ENCODE results near the gene SIGLEC1.

The SIGLEC1 gene

GRCh38 chr20:3739054-3739925 lies 26.9 kb upstream of the SIGLEC1 start:
- DNase-seq: no peak
- no peak overlapping the region for H3K27ac ChIP-seq
- TF ChIP-seq, protein P1, sequence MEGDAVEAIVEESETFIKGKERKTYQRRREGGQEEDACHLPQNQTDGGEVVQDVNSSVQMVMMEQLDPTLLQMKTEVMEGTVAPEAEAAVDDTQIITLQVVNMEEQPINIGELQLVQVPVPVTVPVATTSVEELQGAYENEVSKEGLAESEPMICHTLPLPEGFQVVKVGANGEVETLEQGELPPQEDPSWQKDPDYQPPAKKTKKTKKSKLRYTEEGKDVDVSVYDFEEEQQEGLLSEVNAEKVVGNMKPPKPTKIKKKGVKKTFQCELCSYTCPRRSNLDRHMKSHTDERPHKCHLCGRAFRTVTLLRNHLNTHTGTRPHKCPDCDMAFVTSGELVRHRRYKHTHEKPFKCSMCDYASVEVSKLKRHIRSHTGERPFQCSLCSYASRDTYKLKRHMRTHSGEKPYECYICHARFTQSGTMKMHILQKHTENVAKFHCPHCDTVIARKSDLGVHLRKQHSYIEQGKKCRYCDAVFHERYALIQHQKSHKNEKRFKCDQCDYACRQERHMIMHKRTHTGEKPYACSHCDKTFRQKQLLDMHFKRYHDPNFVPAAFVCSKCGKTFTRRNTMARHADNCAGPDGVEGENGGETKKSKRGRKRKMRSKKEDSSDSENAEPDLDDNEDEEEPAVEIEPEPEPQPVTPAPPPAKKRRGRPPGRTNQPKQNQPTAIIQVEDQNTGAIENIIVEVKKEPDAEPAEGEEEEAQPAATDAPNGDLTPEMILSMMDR (IDR thresholded peaks at IDR 0.05): no peak
- no peak overlapping the region for H3K4me3 ChIP-seq
- no peaks in the 10 kb centered on the region for H3K4me1 ChIP-seq
- intact Hi-C loops (cut with DNase I; ENCODE audit: low total_unique reads): no loop called here
- H3K9me3 ChIP-seq: no peaks in the 10 kb centered on the region
- peaks cover 0 to 2% of the 10 kb centered on the region in 2 donors for H3K27me3 ChIP-seq
- no peaks in the 10 kb centered on the region for H3K36me3 ChIP-seq

GRCh38 chr20:3738111-3739053 lies 26.0 kb upstream of the SIGLEC1 start:
- intact Hi-C loops (cut with DNase I; ENCODE audit: low total_unique reads): no loop called here
- H3K36me3 ChIP-seq: no peaks in the 10 kb centered on the region
- H3K27ac ChIP-seq: no peak overlapping the region
- DNase-seq: no peak
- no peak overlapping the region for H3K4me3 ChIP-seq
- H3K4me1 ChIP-seq: no peaks in the 10 kb centered on the region
- TF ChIP-seq, protein P1 (IDR thresholded peaks at IDR 0.05): no peak
- H3K27me3 ChIP-seq: peaks cover 0 to 5% of the 10 kb centered on the region in 2 donors
- H3K9me3 ChIP-seq: no peaks in the 10 kb centered on the region

DNA sequence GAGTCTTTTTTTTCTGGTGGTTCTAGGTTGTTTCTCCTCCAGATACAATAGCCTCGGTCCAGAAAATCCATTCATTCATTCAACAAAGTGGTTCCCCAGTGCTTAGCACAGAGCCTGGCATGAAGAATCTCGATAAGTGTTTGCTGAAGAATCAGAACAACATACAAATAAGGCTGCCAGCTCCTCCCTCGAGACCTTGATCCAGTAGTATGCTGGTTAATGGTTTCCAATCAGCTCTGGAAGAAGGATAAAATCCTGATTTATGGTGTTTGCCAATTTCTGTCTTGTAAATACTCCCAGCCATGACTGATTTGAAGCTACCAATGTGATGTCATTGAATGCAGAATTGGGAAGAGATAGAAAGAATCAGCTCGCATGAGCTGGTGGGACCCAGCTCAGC lies 23.4 kb upstream of the SIGLEC1 start:
- Histone ChIP-seq H3K27me3 (peaks cover 0 to 28% of the 10 kb centered on the region in 2 donors), H3K9me3 (no peaks in the 10 kb centered on the region), H3K27ac (no peak overlapping the region), H3K36me3 (no peaks in the 10 kb centered on the region), H3K4me3 (no peak overlapping the region), H3K4me1 (peaks cover 0 to 4% (median 0%) of the 10 kb centered on the region in 4 donors)
- no peak for DNase-seq
- TF ChIP-seq, protein P1 (IDR thresholded peaks at IDR 0.05): no peak
- intact Hi-C loops (cut with DNase I; ENCODE audit: low total_unique reads): no loop called here

- Histone ChIP-seq H3K36me3 (no peaks in the 10 kb centered on the region), H3K4me1 (peaks cover 0 to 4% (median 0%) of the 10 kb centered on the region in 4 donors), H3K27me3 (peaks cover 0 to 41% of the 10 kb centered on the region in 2 donors), H3K4me3 (no peak overlapping the region), H3K27ac (no peak overlapping the region), H3K9me3 (no peaks in the 10 kb centered on the region)
- intact Hi-C loops (cut with DNase I; ENCODE audit: low total_unique reads): no loop called here
- TF ChIP-seq, protein P1 (IDR thresholded peaks at IDR 0.05): no peak
- DNase-seq: no peak
Observed at GRCh38 chr20:3734111-3734843, 21.9 kb upstream of the SIGLEC1 start.
